HT1080 (cell line): ENCODE results near the gene LIN9. TPM values are rescaled to one million over a fixed set of nuclear protein-coding genes. Genes with fewer than 3 reads are reported as not detected.

Source experiments
- DNase-seq: peaks from one replicate; pipeline ENCODE4 v3.0.0-alpha.2; 2015; ENCODE audit warnings: low read depth
- total RNA-seq: library from RNA; depleted of rRNA; stranded (reverse); fragments of >200 nt; shearing (Covaris generic); gene quantifications from 2 replicates; pipeline ENCODE4 v1.2.3, GENCODE V29; 2014

LIN9 gene
- total RNA-seq, 1 experiment from 2014 or later, result 12.1 TPM

GRCh38 chr1:226320930-226321329, 12.0 kb upstream of the LIN9 start:
- no peak for DNase-seq

GRCh38 chr1:226318471-226318870, 9.5 kb upstream of the LIN9 start:
- DNase-seq, result no peak

DNA sequence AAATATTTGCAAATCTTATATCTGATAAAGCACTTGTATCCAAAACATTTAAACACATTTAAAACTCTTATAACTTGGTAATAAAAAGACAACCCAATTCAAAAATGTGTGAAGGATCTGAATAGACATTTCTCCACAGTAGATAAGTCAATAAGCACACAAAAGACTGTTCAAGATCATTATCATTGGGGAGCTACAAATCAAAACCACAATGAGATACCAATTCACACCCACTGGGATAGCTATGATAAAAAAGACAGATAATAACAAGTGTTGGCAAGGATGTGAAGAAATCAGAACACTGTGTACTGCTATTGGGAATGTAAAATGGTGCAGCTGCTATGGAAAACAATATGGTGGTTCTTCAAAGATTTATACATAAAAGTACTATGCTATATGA, 5.1 kb upstream of the LIN9 start:
- DNase-seq, result no peak

DNA sequence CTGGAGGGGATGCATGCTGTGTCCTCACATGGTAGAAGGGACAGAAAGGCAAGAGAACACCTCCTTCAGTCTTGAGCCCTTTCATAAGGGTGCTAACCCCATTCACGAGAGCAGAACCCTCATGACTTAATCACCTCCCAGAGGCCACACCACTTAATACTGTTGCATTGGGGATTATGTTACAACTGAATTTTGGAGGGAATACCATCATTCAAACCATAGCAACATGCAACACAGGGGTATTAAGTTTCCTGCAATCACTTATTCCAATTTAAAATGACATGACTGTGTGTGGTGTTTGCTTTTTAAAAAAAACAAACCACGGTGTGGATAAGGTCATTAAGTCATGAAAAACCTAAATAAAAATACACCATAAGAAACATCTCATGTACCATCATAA, 3.1 kb upstream of the LIN9 start:
- DNase-seq, result no peak

DNA sequence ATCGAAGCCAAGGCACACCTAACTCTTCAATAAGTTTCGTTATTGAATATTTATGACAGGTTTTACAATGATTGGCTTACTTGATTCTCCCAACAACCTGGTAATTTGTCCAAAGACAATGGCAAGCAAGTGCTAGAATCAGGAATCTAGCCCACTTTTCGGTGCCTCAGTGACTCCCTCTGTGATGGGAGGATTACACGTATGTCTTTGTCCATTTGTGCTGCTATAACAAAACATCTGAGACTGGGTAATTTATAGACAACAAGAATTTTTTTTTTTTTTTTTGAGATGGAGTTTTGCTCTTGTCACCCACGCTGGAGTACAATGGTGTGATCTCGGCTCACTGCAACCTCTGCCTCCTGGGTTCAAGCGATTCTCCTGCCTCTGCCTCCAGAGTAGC, 2.4 kb upstream of the LIN9 start:
- no peak for DNase-seq

- peak; percentile 15 for DNase-seq
Measured at GRCh38 chr1:226310637-226311195, 1.8 kb upstream of the LIN9 start.

GRCh38 chr1:226310245-226310540, 1.2 kb upstream of the LIN9 start:
- no peak for DNase-seq

GRCh38 chr1:226309398-226310244, 657 bp upstream of the LIN9 start:
- DNase-seq, result peak; percentile 31

DNA sequence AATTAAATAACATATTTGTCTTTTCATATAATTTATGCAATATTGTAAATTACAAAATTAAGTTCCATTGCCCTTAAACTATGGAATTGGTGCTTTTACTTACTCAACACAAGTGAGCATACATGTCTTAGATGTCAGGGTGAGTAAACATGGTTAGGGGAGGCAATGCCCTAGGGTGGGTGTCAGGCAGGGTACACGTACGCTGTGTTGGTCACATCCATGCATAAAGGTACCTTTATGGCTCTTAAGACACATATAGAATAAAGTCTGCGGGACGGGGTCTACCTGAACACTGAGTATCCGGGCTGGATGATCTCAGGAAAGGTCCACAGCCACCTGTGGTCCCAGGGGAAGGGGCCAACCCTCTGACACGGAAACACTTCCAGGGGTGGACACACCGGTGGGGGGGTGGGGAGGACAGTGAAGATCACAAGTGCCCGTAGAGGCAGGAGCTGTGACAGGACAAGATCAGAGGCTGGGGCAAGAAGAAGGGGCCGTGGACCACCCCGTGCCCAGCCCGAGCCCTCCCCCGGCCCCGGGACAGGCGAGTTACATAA, 720 bp downstream of the LIN9 start:
- DNase-seq, result no peak

- no peak for DNase-seq
Measured at GRCh38 chr1:226306425-226306824, 2.5 kb downstream of the LIN9 start.

GRCh38 chr1:226305184-226305583, 3.8 kb downstream of the LIN9 start:
- no peak for DNase-seq

DNA sequence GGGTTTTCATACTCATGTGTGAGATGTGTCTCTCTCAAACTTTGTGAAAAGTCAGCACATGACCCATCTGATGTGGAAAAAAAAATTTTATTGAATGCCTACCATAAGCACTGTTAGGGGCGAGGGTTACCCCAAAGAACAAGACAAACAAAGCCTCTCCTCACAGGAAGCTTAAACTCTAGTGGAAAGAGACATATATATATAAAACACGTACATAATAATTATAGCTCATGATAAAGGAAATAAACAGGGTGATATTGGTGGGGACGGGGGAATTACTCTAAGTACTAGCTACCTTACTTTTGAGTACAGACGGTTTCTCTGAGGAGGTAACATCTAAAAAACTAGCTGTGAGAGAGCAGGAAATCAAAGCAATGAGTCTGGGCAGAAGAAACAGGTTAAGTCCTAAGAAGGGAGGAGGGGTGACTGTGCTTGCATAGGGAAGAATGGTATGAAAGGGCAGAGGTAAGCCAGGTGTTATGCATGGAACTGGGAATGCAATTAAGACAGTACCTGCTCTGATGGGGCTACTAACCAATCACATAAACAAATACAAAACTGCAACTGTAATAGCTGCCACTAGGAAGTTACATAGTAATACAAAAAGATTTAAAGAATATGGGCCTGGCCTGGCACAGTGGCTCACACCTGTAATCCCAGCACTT, 4.5 kb downstream of the LIN9 start:
- no peak for DNase-seq

GRCh38 chr1:226302731-226303130, 6.2 kb downstream of the LIN9 start:
- DNase-seq, result no peak

DNA sequence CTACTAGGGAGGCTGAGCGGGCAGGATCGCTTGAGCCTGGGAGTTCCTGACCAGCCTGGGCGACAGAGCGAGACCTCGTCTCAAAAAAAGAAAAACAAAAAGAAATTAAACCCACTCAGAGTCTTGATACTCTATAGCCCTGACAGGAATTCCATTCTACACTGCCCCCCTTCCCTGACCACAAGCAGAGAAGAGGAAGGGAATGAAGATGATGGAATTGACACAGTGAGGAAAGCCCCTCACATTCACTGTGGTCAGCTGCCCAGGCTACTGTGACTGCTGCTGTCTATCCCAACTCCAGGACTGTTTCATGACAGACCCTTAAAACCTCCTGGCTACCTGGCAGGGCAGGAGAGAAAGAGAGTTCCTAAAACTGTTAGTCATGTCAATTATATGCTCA, 12.1 kb downstream of the LIN9 start:
- DNase-seq, result no peak

DNA sequence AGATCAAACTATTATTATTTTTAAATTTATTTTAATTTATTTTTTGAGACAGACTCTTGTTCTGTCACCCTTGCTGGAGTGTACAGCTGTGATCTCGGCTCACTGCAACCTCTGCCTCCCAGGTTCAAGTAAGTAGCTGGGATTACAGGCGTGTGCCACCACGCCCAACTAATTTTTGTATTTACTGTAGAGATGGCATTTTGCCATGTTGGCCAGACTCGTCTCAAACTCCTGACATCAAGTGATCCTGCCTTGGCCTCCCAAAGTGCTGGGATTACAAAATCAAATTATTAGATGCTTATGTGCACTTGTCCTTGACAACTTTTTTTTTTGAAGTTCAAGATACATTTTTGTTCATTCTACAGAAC, 15.4 kb downstream of the LIN9 start:
- DNase-seq, result no peak

DNA sequence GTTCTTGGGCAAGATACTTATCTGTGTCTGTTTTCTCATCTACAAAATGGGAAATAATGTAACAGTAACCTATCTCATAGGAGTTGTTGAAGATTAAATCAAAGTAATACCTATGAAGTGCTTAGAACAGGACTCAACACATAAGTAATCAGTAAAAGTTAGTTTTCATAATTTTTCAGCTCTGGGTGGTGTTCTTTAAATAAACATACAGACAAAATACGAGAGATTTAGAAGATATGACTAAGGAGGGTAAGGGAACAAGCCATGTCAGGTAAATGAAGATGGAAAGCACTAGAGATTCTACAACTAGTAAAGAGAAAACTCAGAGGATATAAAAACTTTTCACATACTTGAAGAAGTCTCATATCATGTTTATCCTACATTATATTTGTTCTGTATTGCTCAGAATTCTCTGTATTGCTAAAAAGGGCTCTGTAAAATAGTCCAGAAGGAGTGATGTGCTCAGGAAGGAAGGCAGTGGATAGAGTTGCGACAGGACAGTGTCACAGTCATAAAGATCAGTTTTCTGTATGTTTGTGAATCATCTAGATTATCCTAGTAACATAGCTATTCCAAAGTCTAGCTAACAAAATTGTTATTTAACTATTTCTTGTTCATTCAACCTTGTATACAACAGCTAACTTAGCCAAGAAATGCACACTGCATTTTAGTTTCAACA, 16.0 kb downstream of the LIN9 start:
- DNase-seq, result no peak

- DNase-seq, result no peak
Measured at GRCh38 chr1:226287587-226287986, 21.4 kb downstream of the LIN9 start.

DNA sequence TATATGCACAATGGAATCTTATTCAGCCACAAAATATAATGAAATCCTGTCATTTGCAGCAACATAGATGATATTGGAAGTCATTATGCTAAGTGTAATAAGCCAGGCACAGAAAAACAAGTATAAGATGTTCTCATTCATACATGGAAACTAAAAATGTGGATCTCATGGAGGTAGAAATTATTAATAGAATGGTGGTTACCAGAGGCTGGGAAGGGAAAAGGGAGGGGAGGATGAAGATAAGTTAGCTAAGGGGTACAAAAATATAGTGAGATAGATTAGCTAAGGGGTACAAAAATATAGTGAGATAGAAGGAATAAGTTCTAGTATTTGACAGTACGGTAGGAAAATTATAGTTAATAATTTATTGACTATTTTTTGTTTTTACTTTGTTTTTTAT, 27.9 kb downstream of the LIN9 start:
- DNase-seq, result no peak

DNA sequence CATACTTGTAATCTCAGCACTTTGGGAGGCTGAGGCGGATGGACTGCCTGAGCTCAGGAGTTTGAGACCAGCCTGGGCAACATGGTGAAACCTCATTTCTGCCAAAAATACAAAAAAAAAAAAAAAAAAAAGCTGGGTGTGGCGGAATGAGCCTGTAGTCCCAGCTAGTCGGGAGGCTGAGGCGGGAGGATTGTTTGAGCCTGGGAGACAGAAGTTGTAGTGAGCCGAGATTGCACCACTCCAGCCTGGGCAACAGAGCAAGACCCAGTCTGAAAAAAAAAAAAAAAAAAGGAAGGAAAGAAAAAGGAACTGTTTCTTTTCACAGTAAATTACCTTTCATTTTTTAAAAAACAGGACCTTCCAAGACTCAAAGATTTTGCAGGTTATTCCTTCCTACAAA, 29.5 kb downstream of the LIN9 start:
- no peak for DNase-seq

DNA sequence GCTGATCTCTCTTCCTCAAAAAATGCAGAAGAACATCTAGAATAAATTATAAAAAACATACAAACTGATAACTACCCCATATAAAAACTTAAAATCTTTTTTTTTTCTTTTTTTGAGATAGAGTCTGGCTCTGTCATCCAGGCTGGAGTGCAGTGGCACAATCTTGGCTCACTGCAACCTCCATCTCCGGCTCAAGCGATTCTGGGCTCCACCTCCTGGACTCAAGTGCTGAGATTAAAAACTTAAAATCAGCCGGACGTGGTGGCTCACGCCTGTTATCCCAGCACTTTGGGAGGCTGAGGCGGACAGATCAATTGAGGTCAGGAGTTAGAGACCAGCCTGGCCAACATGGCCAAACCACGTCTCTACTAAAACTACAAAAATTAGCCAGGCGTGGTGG, 31.1 kb downstream of the LIN9 start:
- DNase-seq, result no peak

DNA sequence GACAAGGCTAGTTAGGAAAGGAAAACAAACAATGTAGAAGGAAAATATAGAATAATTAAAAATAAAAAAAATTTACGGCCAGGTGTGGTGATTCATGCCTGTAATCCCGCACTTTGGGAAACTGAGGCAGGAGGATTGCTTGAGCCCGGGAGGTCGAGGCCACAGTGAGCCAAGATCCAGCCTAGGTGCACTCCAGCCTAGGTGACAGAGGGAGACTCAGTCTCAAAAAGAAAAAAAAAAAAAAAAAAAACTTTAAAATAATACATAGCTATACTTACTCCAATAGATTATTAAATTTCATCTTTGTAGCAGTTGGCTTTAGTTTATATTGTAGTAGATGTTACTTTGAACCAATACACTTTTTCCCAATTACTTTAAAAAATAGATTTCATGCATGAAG, 32.0 kb downstream of the LIN9 start:
- DNase-seq, result no peak

DNA sequence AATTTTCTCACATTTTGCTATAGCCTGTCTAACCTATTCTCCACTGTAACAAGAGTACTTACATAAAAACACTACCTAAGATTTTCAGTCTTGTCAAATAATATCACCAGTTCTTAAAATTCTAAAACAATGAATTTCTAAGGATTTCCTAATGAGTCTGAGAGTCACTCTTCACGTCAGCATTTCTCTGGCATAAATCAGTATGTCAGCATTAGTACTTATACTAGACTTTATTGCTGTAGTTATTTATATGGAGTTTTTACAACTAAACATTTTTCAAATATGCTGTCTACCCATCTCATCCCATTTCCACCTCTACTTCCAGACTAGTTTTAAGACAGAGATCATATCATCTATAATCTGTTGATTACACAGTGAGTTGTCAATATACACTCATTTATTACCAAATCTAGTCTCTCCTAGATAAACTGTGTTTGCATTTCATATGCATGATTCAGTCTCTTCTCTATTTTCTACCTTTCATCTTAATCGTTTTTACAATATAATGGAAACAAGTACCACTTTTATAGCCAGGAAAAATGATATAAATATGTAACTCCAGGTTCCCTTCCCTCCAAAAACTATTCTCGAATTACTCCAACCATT, 32.8 kb downstream of the LIN9 start:
- no peak for DNase-seq
